HCT116 (cell line): ENCODE measurements around the gene ANKS4B. TPM values are rescaled to one million over a fixed set of nuclear protein-coding genes. Genes with fewer than 3 reads are reported as not detected.

Experiments
- ATAC-seq: fragments of 200-7000 bp; cut with Tn5 transposase; 2 replicates; pipeline ENCODE4 v1.9.1; 2020; ENCODE audit warnings: mild to moderate bottlenecking, moderate library complexity
- BruUV-seq: library from RNA; stranded (reverse); fragments of 400-500 nt; replicated peaks from 2 replicates; lab custom pipeline; 2021; lab: Mats Ljungman, UMichigan
- CTCF ChIA-PET: fragments of 300-600 bp; sonication (Branson Sonifier 250); formaldehyde crosslinking; loops from one replicate; lab custom pipeline; 2021; ENCODE audit warnings: antibody characterized with exemption; lab: Charles Lee
- POLR2A ChIA-PET: fragments of 300-600, 350-600 bp; sonication (Branson Sonifier 250); formaldehyde crosslinking; loops from one replicate; lab custom pipeline; 2021; ENCODE audit warnings: antibody characterized with exemption; lab: Charles Lee
- RAD21 ChIA-PET, 2 experiments: fragments of 300-600 bp; sonication (Branson Sonifier 250); formaldehyde crosslinking; loops; one replicate each; lab custom pipeline; 2023; ENCODE audit warnings: low total read pairs in 2 of 2; ENCODE audit not compliant: uncharacterized antibody in 2 of 2, unreplicated experiment in 2 of 2, low non-redundant PET in 1 of 2; lab: Charles Lee
- DNase-seq: peaks from one replicate; pipeline ENCODE4 v3.0.0-alpha.2; 2010; ENCODE audit warnings: low read depth, low spot score
- H2AFZ ChIP-seq: fragments of 200-600 bp; shearing (Covaris generic), sonication (generic); 2 replicates; pipeline ENCODE4 v1.6.1; 2017; ENCODE audit warnings: low read depth, mixed run types, mixed read lengths, antibody characterized with exemption, low read length; ENCODE audit not compliant: poor library complexity, severe bottlenecking
- H3K27ac ChIP-seq: 2 replicates; pipeline ENCODE4 v1.5.1; 2012; ENCODE audit warnings: low read depth, low read length
- H3K27me3 ChIP-seq: fragments of 200-600 bp; sonication (generic); 2 replicates; pipeline ENCODE4 v1.6.1; 2016; ENCODE audit warnings: mixed run types, low read length, mixed read lengths; ENCODE audit not compliant: insufficient read depth
- H3K36me3 ChIP-seq, 2 experiments: fragments of 200-500 bp in 1 of 2; fragments of 200-600 bp in 1 of 2; sonication (Bioruptor generic) in 1 of 2; sonication (generic) in 1 of 2; 2 replicates each; pipeline versions ENCODE4 v1.5.1 to v1.6.1; 2014 to 2016; ENCODE audit warnings: low read length in 2 of 2, inconsistent platforms in 1 of 2, mixed read lengths in 1 of 2, mixed run types in 1 of 2; ENCODE audit not compliant: insufficient read depth in 2 of 2, control insufficient read depth in 1 of 2
- H3K4me1 ChIP-seq, 2 experiments: fragments of 200-600 bp in 1 of 2; sonication (generic) in 1 of 2; 2 replicates each; pipeline versions ENCODE4 v1.5.1 to v1.6.1; 2012 to 2017; ENCODE audit warnings: low read length in 2 of 2, inconsistent platforms in 1 of 2, mild to moderate bottlenecking in 1 of 2, mixed read lengths in 1 of 2, mixed run types in 1 of 2, moderate library complexity in 1 of 2; ENCODE audit not compliant: insufficient read depth in 2 of 2, control insufficient read depth in 1 of 2
- H3K4me2 ChIP-seq: fragments of 200-600 bp; sonication (generic); 2 replicates; pipeline ENCODE4 v1.6.1; 2017; ENCODE audit warnings: mixed run types, low read length, mixed read lengths
- H3K4me3 ChIP-seq, 2 experiments: fragments of 200-600 bp in 1 of 2; sonication (generic) in 1 of 2; replicated peaks in 1 of 2; 2 replicates each; pipeline ENCODE4 v1.5.1; 2011 to 2016; ENCODE audit warnings: low read length in 2 of 2, control low read depth in 1 of 2, low read depth in 1 of 2, mild to moderate bottlenecking in 1 of 2, mixed read lengths in 1 of 2, mixed run types in 1 of 2
- H3K79me2 ChIP-seq: fragments of 200-600 bp; sonication (generic); 2 replicates; pipeline ENCODE4 v1.6.1; 2017; ENCODE audit warnings: mild to moderate bottlenecking, mixed run types, low read length, moderate library complexity, mixed read lengths; ENCODE audit not compliant: insufficient read depth
- H3K9ac ChIP-seq: fragments of 200-600 bp; sonication (generic); 2 replicates; pipeline ENCODE4 v1.6.1; 2016; ENCODE audit warnings: low read length, mixed read lengths
- H3K9me2 ChIP-seq: fragments of 200-600 bp; sonication (generic), shearing (Covaris generic); 2 replicates; pipeline ENCODE4 v1.6.1; 2017; ENCODE audit warnings: mixed run types, mild to moderate bottlenecking, moderate library complexity; ENCODE audit not compliant: insufficient read depth
- H3K9me3 ChIP-seq, 2 experiments: fragments of 200-500 bp in 1 of 2; fragments of 200-600 bp in 1 of 2; sonication (Bioruptor generic) in 1 of 2; sonication (generic) in 1 of 2; 2 replicates each; pipeline ENCODE4 v1.6.1; 2014 to 2017; ENCODE audit warnings: low read length in 2 of 2, mixed read lengths in 2 of 2, inconsistent platforms in 1 of 2, low read depth in 1 of 2, mild to moderate bottlenecking in 1 of 2, mixed run types in 1 of 2, moderate library complexity in 1 of 2; ENCODE audit not compliant: control insufficient read depth in 1 of 2, insufficient read depth in 1 of 2
- H4K20me1 ChIP-seq: fragments of 200-600 bp; sonication (generic), shearing (Covaris generic); 2 replicates; pipeline ENCODE4 v1.6.1; 2017; ENCODE audit warnings: mixed run types, mild to moderate bottlenecking, moderate library complexity; ENCODE audit not compliant: insufficient read depth
- CTCF ChIP-seq, 3 experiments: fragments of 200-600 bp in 1 of 3; sonication (generic) in 1 of 3; IDR thresholded peaks in 2 of 3; conservative IDR thresholded peaks in 1 of 3; 2 replicates each; pipeline ENCODE4 v1.5.1; 2012 to 2017; ENCODE audit warnings: low read depth in 2 of 3, low read length in 2 of 3, antibody characterized with exemption in 1 of 3, borderline replicate concordance in 1 of 3, control low read depth in 1 of 3, mild to moderate bottlenecking in 1 of 3, mixed read lengths in 1 of 3, mixed run types in 1 of 3, moderate library complexity in 1 of 3; ENCODE audit not compliant: insufficient read depth in 1 of 3
- EZH2phosphoT487 ChIP-seq: fragments of 200-600 bp; IDR thresholded peaks from 2 replicates; pipeline ENCODE4 v1.6.1; 2018; ENCODE audit warnings: antibody characterized with exemption, borderline replicate concordance
- JUND ChIP-seq: IDR thresholded peaks from 2 replicates; pipeline ENCODE4 v1.6.1; 2012
- SIN3A ChIP-seq: IDR thresholded peaks from 2 replicates; pipeline ENCODE4 v1.6.1; 2012; ENCODE audit warnings: low read depth
- YY1 ChIP-seq: IDR thresholded peaks from 2 replicates; pipeline ENCODE4 v1.6.1; 2011; ENCODE audit warnings: low read length, low read depth, moderate library complexity, mild to moderate bottlenecking; ENCODE audit not compliant: insufficient replicate concordance; ENCODE audit errors: extremely low read depth
- ZBTB33 ChIP-seq: IDR thresholded peaks from 2 replicates; pipeline ENCODE4 v1.6.1; 2011; ENCODE audit warnings: mild to moderate bottlenecking, low read length, moderate library complexity; ENCODE audit not compliant: insufficient replicate concordance; ENCODE audit errors: extremely low read depth
- intact Hi-C: fragments of 100-400 bp; cut with micrococcal nuclease; formaldehyde crosslinking; loops from 2 replicates; pipeline ENCODE4 v1.10.0; 2022
- total RNA-seq: library from RNA; stranded (reverse); gene quantifications from one replicate; pipeline ENCODE4 v1.2.1, GENCODE V29; 2021; ENCODE audit not compliant: unreplicated experiment

ANKS4B gene
- total RNA-seq, 1 experiment from 2014 or later = not detected

- TF ChIP-seq ZBTB33 (no peak), SIN3A (no peak), EZH2phosphoT487 (no peak)
These were observed 36.4 kb upstream of the ANKS4B start (continued) for GRCh38 chr16:21197112-21197511.

GRCh38 chr16:21197621-21198020, 35.9 kb upstream of the ANKS4B start:
- H2AFZ ChIP-seq = no peak overlapping the region
- no peaks in the 10 kb centered on the region for H3K4me1 ChIP-seq
- BruUV-seq = no TSS peak
- no peaks in the 10 kb centered on the region for H3K79me2 ChIP-seq
- H3K27ac ChIP-seq = no peak overlapping the region
- CTCF ChIA-PET = no interaction called here
- TF ChIP-seq JUND = no peak
- TF ChIP-seq YY1 = no peak
- no peak for TF ChIP-seq CTCF (IDR thresholded peaks at IDR 0.05 in 2 of 3, conservative IDR thresholded peaks at IDR 0.05 in 1 of 3; ENCODE audit: borderline replicate concordance in 1 of 3, insufficient read depth in 1 of 3, low read depth in 2 of 3, low read length in 2 of 3)
- H3K27me3 ChIP-seq = peaks cover 8% of the 10 kb centered on the region; the same call in 1 of the 2 replicates
- no peaks in the 10 kb centered on the region for H4K20me1 ChIP-seq
- no peaks in the 10 kb centered on the region for H3K9me3 ChIP-seq
- ATAC-seq (no peak), DNase-seq (no peak)
- no peak overlapping the region for H3K4me2 ChIP-seq
- RAD21 ChIA-PET = no interaction called here
- POLR2A ChIA-PET = no interaction called here
- no peaks in the 10 kb centered on the region for H3K36me3 ChIP-seq
- H3K4me3 ChIP-seq = no peak overlapping the region
- H3K9me2 ChIP-seq = no peaks in the 10 kb centered on the region
- intact Hi-C loops = no loop called here
- no peak overlapping the region for H3K9ac ChIP-seq
